ENCODE data around the gene TSC2. TPM values are rescaled to one million over a fixed set of nuclear protein-coding genes. Genes with fewer than 3 reads are reported as not detected.
A peak's percentile ranks its signal among the peaks of the same experiment; 100 is the strongest.

Gene TSC2
- total RNA-seq, 1 donor from 2014 or later, result 241 TPM

- Mint-ChIP-seq H3K4me3 (ENCODE audit: low read depth) (no peak overlapping the region), H3K9me3 (ENCODE audit: low read depth) (no peaks in the 10 kb centered on the region), H3K27ac (no peak overlapping the region), H3K4me1 (ENCODE audit: low read depth) (peaks cover 17% of the 10 kb centered on the region), H3K27me3 (no peaks in the 10 kb centered on the region), H3K36me3 (ENCODE audit: insufficient read depth) (peaks cover 4% of the 10 kb centered on the region)
- peak; percentile 93 for DNase-seq (ENCODE audit: low spot score, unreplicated experiment)
- TF ChIP-seq, protein P1, sequence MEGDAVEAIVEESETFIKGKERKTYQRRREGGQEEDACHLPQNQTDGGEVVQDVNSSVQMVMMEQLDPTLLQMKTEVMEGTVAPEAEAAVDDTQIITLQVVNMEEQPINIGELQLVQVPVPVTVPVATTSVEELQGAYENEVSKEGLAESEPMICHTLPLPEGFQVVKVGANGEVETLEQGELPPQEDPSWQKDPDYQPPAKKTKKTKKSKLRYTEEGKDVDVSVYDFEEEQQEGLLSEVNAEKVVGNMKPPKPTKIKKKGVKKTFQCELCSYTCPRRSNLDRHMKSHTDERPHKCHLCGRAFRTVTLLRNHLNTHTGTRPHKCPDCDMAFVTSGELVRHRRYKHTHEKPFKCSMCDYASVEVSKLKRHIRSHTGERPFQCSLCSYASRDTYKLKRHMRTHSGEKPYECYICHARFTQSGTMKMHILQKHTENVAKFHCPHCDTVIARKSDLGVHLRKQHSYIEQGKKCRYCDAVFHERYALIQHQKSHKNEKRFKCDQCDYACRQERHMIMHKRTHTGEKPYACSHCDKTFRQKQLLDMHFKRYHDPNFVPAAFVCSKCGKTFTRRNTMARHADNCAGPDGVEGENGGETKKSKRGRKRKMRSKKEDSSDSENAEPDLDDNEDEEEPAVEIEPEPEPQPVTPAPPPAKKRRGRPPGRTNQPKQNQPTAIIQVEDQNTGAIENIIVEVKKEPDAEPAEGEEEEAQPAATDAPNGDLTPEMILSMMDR (IDR thresholded peaks at IDR 0.05; ENCODE audit: unreplicated experiment), result peak; percentile 97
These were observed 43.8 kb upstream of the TSC2 start for GRCh38 chr16:2003827-2004641.

DNA sequence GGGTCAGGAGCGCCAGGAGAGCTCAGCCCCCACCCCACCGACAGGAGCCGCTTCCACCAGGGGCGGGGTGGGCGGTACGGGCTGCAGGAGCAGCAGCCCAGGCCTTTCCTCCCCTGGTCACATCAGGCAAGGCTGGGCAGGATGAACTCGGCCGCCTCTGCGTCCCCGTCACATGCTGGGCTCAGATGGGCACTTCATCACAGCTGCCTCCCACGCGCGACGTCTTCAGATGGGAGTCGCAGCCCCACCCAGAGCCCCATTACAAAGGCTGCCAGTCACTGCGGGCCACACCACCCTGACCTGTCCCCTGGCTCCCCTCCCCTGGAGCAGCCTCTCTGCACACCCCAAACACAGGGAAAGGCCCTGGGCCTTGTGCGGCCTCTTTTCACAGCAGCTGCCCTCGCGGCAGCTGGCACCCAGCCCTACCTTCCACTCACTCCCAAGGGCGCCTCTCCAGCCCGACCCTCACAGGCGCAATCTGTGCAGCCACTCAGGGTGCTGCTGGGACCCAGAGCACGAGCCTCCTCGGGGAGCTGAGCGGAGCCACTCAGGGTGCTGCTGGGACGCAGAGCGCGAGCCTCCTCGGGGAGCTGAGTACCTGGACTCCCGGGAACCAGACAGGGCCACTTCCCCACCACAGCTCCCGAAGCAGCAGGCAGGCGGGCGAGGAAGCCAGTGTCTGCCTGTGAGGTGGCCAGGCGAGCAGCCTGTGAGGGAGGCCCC, 42.8 kb upstream of the TSC2 start:
- H3K36me3 Mint-ChIP-seq (ENCODE audit: insufficient read depth), result peaks cover 4% of the 10 kb centered on the region
- H3K27me3 Mint-ChIP-seq, result no peaks in the 10 kb centered on the region
- H3K4me1 Mint-ChIP-seq (ENCODE audit: low read depth), result peaks cover 17% of the 10 kb centered on the region
- H3K27ac Mint-ChIP-seq, result no peak overlapping the region
- no peak for DNase-seq (ENCODE audit: low spot score, unreplicated experiment)
- no peak overlapping the region for H3K4me3 Mint-ChIP-seq (ENCODE audit: low read depth)
- TF ChIP-seq, protein P1 (IDR thresholded peaks at IDR 0.05; ENCODE audit: unreplicated experiment), result no peak
- H3K9me3 Mint-ChIP-seq (ENCODE audit: low read depth), result no peaks in the 10 kb centered on the region

DNA sequence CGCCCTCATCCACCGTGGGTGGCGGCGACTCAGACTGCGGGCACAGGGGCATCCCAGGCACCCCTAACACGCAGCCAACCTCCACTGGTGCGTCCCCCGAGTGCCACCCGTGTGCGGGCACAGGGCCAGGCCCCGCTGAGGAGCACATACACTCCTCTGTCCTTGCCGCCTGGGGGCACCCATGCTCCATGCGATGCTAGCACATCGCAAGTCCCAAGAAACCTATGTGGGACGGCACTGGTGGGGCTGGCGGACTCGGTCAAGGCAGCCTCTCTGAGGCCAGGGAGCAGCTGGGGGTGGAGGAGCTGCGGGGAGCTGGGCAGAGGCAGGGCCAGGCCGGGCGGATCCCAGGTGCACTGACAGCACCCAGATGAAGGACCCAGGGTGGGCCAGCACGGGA, 42.1 kb upstream of the TSC2 start:
- no peak for DNase-seq (ENCODE audit: low spot score, unreplicated experiment)
- Mint-ChIP-seq H3K36me3 (ENCODE audit: insufficient read depth) (peaks cover 4% of the 10 kb centered on the region), H3K9me3 (ENCODE audit: low read depth) (no peaks in the 10 kb centered on the region), H3K27ac (no peak overlapping the region), H3K4me3 (ENCODE audit: low read depth) (no peak overlapping the region), H3K27me3 (no peaks in the 10 kb centered on the region), H3K4me1 (ENCODE audit: low read depth) (peaks cover 21% of the 10 kb centered on the region)
- TF ChIP-seq, protein P1 (IDR thresholded peaks at IDR 0.05; ENCODE audit: unreplicated experiment), result no peak

- TF ChIP-seq, protein P1 (IDR thresholded peaks at IDR 0.05; ENCODE audit: unreplicated experiment), result no peak
- no peaks in the 10 kb centered on the region for H3K27me3 Mint-ChIP-seq
- peaks cover 21% of the 10 kb centered on the region for H3K4me1 Mint-ChIP-seq (ENCODE audit: low read depth)
- H3K36me3 Mint-ChIP-seq (ENCODE audit: insufficient read depth), result peaks cover 2% of the 10 kb centered on the region
- H3K4me3 Mint-ChIP-seq (ENCODE audit: low read depth), result peak overlapping the region; percentile 29
- H3K27ac Mint-ChIP-seq, result no peak overlapping the region
- H3K9me3 Mint-ChIP-seq (ENCODE audit: low read depth), result no peaks in the 10 kb centered on the region
- DNase-seq (ENCODE audit: low spot score, unreplicated experiment), result no peak
These were observed 41.5 kb upstream of the TSC2 start for GRCh38 chr16:2006317-2006716.

DNA sequence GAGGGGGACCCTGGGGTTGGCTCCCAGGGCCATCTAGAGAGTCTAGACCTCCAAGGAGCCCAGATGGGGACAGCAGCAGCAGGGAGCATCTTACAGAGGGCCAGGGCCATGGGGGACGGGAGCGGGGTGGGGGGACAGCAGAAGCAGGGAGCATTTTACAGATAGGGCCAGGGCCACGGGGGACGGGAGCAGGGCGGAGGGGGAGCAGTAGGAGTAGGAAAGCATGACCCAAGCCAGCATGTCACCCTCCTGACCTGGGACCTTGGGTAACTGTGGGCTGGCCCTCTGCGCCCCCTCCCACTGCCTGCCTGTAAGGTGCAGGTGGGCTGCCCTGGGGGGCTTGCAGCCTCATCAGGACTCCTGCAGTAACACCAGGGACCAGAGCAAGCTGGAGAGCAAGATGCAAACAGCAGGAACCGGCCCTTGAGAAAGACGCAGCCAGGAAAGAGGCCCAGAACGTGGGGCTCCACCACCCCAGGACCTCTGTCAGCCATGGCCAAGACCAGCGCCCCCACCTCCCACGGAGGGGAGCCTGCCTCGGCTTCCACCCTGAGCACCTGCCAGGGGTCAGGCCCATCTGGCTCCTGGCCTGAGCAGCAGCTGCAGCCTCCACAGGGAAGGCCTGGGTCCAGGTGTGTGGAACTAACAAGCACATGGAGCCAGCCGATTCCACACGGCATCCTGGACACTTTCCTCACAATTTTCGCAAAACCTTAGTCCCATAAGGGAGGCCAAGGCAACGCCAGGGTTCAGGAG, 40.5 kb upstream of the TSC2 start:
- Mint-ChIP-seq H3K4me3 (ENCODE audit: low read depth) (peak overlapping the region; percentile 72), H3K27me3 (no peaks in the 10 kb centered on the region), H3K9me3 (ENCODE audit: low read depth) (no peaks in the 10 kb centered on the region), H3K36me3 (ENCODE audit: insufficient read depth) (peaks cover 2% of the 10 kb centered on the region), H3K4me1 (ENCODE audit: low read depth) (peaks cover 21% of the 10 kb centered on the region), H3K27ac (peak overlapping the region; percentile 50)
- no peak for DNase-seq (ENCODE audit: low spot score, unreplicated experiment)
- TF ChIP-seq, protein P1 (IDR thresholded peaks at IDR 0.05; ENCODE audit: unreplicated experiment), result no peak
